ENCODE measurements around the gene ARL5C. TPM values are rescaled to one million over a fixed set of nuclear protein-coding genes. Genes with fewer than 3 reads are reported as not detected.

ARL5C gene
- total RNA-seq, 4 donors from 2014 or later = not detected

- peaks cover 12 to 15% of the 10 kb centered on the region in 2 donors for H3K36me3 ChIP-seq
- no peaks in the 10 kb centered on the region for H3K27me3 ChIP-seq
- peaks cover 42 to 50% of the 10 kb centered on the region in 2 donors for H3K4me1 ChIP-seq
- intact Hi-C loops (cut with DNase I) = no loop called here
- TF ChIP-seq POLR2A (IDR thresholded peaks at IDR 0.05) = peak in 1 of 2 donors; percentile 67
- TF ChIP-seq, protein P1, sequence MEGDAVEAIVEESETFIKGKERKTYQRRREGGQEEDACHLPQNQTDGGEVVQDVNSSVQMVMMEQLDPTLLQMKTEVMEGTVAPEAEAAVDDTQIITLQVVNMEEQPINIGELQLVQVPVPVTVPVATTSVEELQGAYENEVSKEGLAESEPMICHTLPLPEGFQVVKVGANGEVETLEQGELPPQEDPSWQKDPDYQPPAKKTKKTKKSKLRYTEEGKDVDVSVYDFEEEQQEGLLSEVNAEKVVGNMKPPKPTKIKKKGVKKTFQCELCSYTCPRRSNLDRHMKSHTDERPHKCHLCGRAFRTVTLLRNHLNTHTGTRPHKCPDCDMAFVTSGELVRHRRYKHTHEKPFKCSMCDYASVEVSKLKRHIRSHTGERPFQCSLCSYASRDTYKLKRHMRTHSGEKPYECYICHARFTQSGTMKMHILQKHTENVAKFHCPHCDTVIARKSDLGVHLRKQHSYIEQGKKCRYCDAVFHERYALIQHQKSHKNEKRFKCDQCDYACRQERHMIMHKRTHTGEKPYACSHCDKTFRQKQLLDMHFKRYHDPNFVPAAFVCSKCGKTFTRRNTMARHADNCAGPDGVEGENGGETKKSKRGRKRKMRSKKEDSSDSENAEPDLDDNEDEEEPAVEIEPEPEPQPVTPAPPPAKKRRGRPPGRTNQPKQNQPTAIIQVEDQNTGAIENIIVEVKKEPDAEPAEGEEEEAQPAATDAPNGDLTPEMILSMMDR (IDR thresholded peaks at IDR 0.05) = no peak
- 1 to 3% methylated on average over 7 to 35 of the region's 55 CpGs for WGBS, 2 donors
- H3K4me3 ChIP-seq (replicated peaks in 1 of 3) = peak within 1 kb of the TSS in 2 of 3 donors; percentile 58 to 89
- peak within 1 kb of the TSS in 2 of 3 donors; percentile 56 to 74 for H3K27ac ChIP-seq
- H3K9me3 ChIP-seq = no peaks in the 10 kb centered on the region
- peak; percentile 73 to 79 for DNase-seq
Measured at GRCh38 chr17:39197380-39198185, 31.6 kb upstream of the ARL5C start, which contains the start of gene CACNB1. Gene CACNB1 (minus strand): TSS chr17:39197669. CDS start chr17:39197495, 174 bp downstream.

GRCh38 chr17:39196808-39197291, 30.9 kb upstream of the ARL5C start:
- H3K27ac ChIP-seq = peak overlapping the region in 2 of 3 donors; percentile 56 to 74
- peaks cover 4 to 7% of the 10 kb centered on the region in 2 donors for H3K36me3 ChIP-seq
- no peaks in the 10 kb centered on the region for H3K9me3 ChIP-seq
- peak overlapping the region in 2 of 3 donors; percentile 58 to 89 for H3K4me3 ChIP-seq (replicated peaks in 1 of 3)
- peak; percentile 52 to 53 for DNase-seq
- intact Hi-C loops (cut with DNase I) = no loop called here
- 0% methylated on average over 7 to 16 of the region's 30 CpGs for WGBS, 2 donors
- H3K4me1 ChIP-seq = peaks cover 42 to 46% of the 10 kb centered on the region in 2 donors
- TF ChIP-seq, protein P1 (IDR thresholded peaks at IDR 0.05) = no peak
- TF ChIP-seq POLR2A (IDR thresholded peaks at IDR 0.05) = no peak
- H3K27me3 ChIP-seq = no peaks in the 10 kb centered on the region

DNA sequence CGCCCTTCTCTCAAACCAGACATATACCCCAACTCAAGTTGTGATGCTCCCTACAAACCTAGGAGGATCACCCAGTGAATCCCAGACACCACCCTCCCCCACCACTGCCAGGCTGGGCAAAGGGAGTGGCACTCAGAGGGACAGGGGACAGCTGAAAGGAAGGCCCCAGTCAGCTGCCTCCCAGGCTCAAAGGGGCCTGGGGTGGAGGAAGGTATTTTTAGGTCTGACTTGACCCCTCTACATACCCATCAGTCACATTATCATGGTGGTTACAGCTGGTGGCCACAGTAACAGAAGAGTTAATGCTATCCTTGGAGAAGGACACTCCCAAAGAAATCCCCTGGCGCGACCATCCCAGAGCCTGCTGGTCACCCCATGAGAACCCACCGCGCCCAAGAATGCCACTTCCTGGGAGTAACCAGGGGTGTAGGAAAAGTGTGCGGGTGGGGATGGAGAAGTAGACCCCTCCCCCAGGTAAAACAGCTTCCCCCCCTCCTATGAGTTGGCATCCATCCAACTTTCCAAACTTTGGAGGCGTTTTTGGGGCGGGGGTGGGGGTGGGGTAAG, 30.4 kb upstream of the ARL5C start:
- DNase-seq = no peak
- H3K4me1 ChIP-seq = peaks cover 38 to 40% of the 10 kb centered on the region in 2 donors
- intact Hi-C loops (cut with DNase I) = no loop called here
- no peaks in the 10 kb centered on the region for H3K9me3 ChIP-seq
- TF ChIP-seq, protein P1 (IDR thresholded peaks at IDR 0.05) = no peak
- TF ChIP-seq POLR2A (IDR thresholded peaks at IDR 0.05) = no peak
- peaks cover 0 to 2% of the 10 kb centered on the region in 2 donors for H3K36me3 ChIP-seq
- 21 to 51% methylated on average over 6 of the region's 8 CpGs for WGBS, 2 donors
- H3K4me3 ChIP-seq (replicated peaks in 1 of 3) = peak overlapping the region in 1 of 3 donors; percentile 58
- no peaks in the 10 kb centered on the region for H3K27me3 ChIP-seq
- peak overlapping the region in 2 of 3 donors; percentile 33 to 38 for H3K27ac ChIP-seq

DNA sequence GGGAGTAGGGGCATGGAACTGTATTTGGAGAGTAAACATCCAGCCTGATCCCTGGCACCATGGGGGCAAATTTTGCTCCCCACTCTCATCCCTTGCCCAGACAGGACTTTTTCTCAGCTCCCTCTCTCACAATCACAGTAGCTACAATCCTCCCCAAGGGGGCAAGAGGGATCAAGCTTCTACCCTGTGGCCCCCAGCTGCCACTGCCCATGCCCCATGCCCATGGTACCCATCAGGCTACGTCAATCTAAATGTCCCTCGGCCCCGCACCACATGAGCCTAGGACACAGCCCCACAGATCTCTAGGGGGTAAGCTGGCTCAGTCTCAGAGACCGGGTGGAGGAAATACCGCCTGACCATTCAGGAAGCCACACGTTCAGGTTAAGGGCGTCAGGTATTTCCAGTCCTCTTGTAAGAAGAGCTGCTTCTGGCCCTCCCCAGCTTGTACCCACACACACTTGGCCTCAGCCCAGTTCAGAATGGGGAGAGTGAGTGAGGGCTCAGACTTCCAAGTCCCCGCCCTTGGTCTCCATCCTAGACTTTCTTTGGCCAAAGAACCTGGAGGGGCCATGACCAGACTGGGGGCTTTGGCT, 29.7 kb upstream of the ARL5C start:
- H3K27me3 ChIP-seq = no peaks in the 10 kb centered on the region
- no peaks in the 10 kb centered on the region for H3K9me3 ChIP-seq
- peak; percentile 72 for DNase-seq
- peak overlapping the region in 1 of 3 donors; percentile 3 for H3K4me3 ChIP-seq (replicated peaks in 1 of 3)
- WGBS, 2 donors = 30 to 52% methylated on average over 7 of the region's 8 CpGs
- H3K4me1 ChIP-seq = peaks cover 32 to 35% of the 10 kb centered on the region in 2 donors
- intact Hi-C loops (cut with DNase I) = no loop called here
- peak overlapping the region; percentile 33 to 55 (median 38) for H3K27ac ChIP-seq
- no peaks in the 10 kb centered on the region for H3K36me3 ChIP-seq
- TF ChIP-seq, protein P1 (IDR thresholded peaks at IDR 0.05) = no peak
- TF ChIP-seq POLR2A (IDR thresholded peaks at IDR 0.05) = no peak

Measured in thyroid gland (tissue), 4 donors.